ENCODE results near the gene NSUN7. TPM values are rescaled to one million over a fixed set of nuclear protein-coding genes. Genes with fewer than 3 reads are reported as not detected.
A peak's percentile ranks its signal among the peaks of the same experiment; 100 is the strongest.

NSUN7 gene
- total RNA-seq, 2 donors from 2014 or later = 4.5 to 6.7 TPM

GRCh38 chr4:40846532-40846931, 96.8 kb downstream of the NSUN7 start:
- H3K27me3 Mint-ChIP-seq (ENCODE audit: low read depth) = peaks cover 14% of the 10 kb centered on the region
- H3K9me3 Mint-ChIP-seq = no peaks in the 10 kb centered on the region
- H3K27ac Mint-ChIP-seq = no peak overlapping the region
- ATAC-seq (replicated peaks in 1 of 2) = no peak
- no peak for DNase-seq
- no peak overlapping the region for H3K4me3 Mint-ChIP-seq
- no peaks in the 10 kb centered on the region for H3K36me3 Mint-ChIP-seq (ENCODE audit: insufficient read depth in 2 of 2)
- H3K4me1 Mint-ChIP-seq (ENCODE audit: low read depth) = no peaks in the 10 kb centered on the region

- H3K27me3 Mint-ChIP-seq (ENCODE audit: low read depth) = peaks cover 17% of the 10 kb centered on the region
- H3K9me3 Mint-ChIP-seq = no peaks in the 10 kb centered on the region
- no peak for DNase-seq
- H3K36me3 Mint-ChIP-seq (ENCODE audit: insufficient read depth in 2 of 2) = no peaks in the 10 kb centered on the region
- no peak for ATAC-seq (replicated peaks in 1 of 2)
- H3K4me1 Mint-ChIP-seq (ENCODE audit: low read depth) = no peaks in the 10 kb centered on the region
- H3K27ac Mint-ChIP-seq = no peak overlapping the region
- H3K4me3 Mint-ChIP-seq = no peak overlapping the region
Observed at GRCh38 chr4:40848251-40848650, 98.5 kb downstream of the NSUN7 start.

GRCh38 chr4:40848940-40849339, 99.2 kb downstream of the NSUN7 start:
- Mint-ChIP-seq H3K36me3 (ENCODE audit: insufficient read depth in 2 of 2) (no peaks in the 10 kb centered on the region), H3K27ac (no peak overlapping the region), H3K27me3 (ENCODE audit: low read depth) (peaks cover 22% of the 10 kb centered on the region), H3K4me3 (no peak overlapping the region), H3K9me3 (no peaks in the 10 kb centered on the region), H3K4me1 (ENCODE audit: low read depth) (no peaks in the 10 kb centered on the region)
- ATAC-seq (replicated peaks in 1 of 2) (no peak), DNase-seq (no peak)

GRCh38 chr4:40850496-40850895, 100.7 kb downstream of the NSUN7 start:
- Mint-ChIP-seq H3K27me3 (ENCODE audit: low read depth) (peaks cover 35% of the 10 kb centered on the region), H3K27ac (no peak overlapping the region), H3K4me3 (no peak overlapping the region), H3K4me1 (ENCODE audit: low read depth) (no peaks in the 10 kb centered on the region), H3K9me3 (no peaks in the 10 kb centered on the region), H3K36me3 (ENCODE audit: insufficient read depth in 2 of 2) (no peaks in the 10 kb centered on the region)
- no peak for ATAC-seq (replicated peaks in 1 of 2)
- DNase-seq = no peak

- Mint-ChIP-seq H3K36me3 (ENCODE audit: insufficient read depth in 2 of 2) (no peaks in the 10 kb centered on the region), H3K9me3 (no peaks in the 10 kb centered on the region), H3K27ac (no peak overlapping the region), H3K4me1 (ENCODE audit: low read depth) (peaks cover 16% of the 10 kb centered on the region), H3K27me3 (ENCODE audit: low read depth) (peaks cover 73% of the 10 kb centered on the region), H3K4me3 (peak overlapping the region; percentile 88 to 91)
- DNase-seq (no peak), ATAC-seq (replicated peaks in 1 of 2) (no peak)
Observed at GRCh38 chr4:40856277-40856839, 106.6 kb downstream of the NSUN7 start.

- peak; percentile 74 to 76 for DNase-seq
- Mint-ChIP-seq H3K4me1 (ENCODE audit: low read depth) (peaks cover 16% of the 10 kb centered on the region), H3K36me3 (ENCODE audit: insufficient read depth in 2 of 2) (no peaks in the 10 kb centered on the region), H3K4me3 (peak overlapping the region; percentile 88 to 91), H3K27me3 (ENCODE audit: low read depth) (peaks cover 73% of the 10 kb centered on the region), H3K27ac (no peak overlapping the region), H3K9me3 (no peaks in the 10 kb centered on the region)
- ATAC-seq (replicated peaks in 1 of 2) = peak; percentile 99
Observed at GRCh38 chr4:40856840-40857362, 107.1 kb downstream of the NSUN7 start.

GRCh38 chr4:40857956-40858355, 108.2 kb downstream of the NSUN7 start:
- Mint-ChIP-seq H3K4me3 (no peak overlapping the region), H3K27me3 (ENCODE audit: low read depth) (peaks cover 68% of the 10 kb centered on the region), H3K4me1 (ENCODE audit: low read depth) (peaks cover 16% of the 10 kb centered on the region), H3K9me3 (no peaks in the 10 kb centered on the region), H3K27ac (no peak overlapping the region), H3K36me3 (ENCODE audit: insufficient read depth in 2 of 2) (no peaks in the 10 kb centered on the region)
- no peak for DNase-seq
- no peak for ATAC-seq (replicated peaks in 1 of 2)

GRCh38 chr4:40858962-40859361, 109.2 kb downstream of the NSUN7 start:
- DNase-seq (no peak), ATAC-seq (replicated peaks in 1 of 2) (no peak)
- H3K27ac Mint-ChIP-seq = no peak overlapping the region
- no peaks in the 10 kb centered on the region for H3K36me3 Mint-ChIP-seq (ENCODE audit: insufficient read depth in 2 of 2)
- no peak overlapping the region for H3K4me3 Mint-ChIP-seq
- no peaks in the 10 kb centered on the region for H3K9me3 Mint-ChIP-seq
- H3K27me3 Mint-ChIP-seq (ENCODE audit: low read depth) = peaks cover 58% of the 10 kb centered on the region
- H3K4me1 Mint-ChIP-seq (ENCODE audit: low read depth) = peaks cover 16% of the 10 kb centered on the region

Other genes starting within 250 kb of the NSUN7 start
- gene RBM47, start 120.1 kb upstream of the NSUN7 start, total RNA-seq = 10 to 100 TPM; 10.9 to 12.0 TPM

All from activated T-cell treated with anti-CD3 and anti-CD28 coated beads, Interleukin-2, amount 50 U/mL, for 72 hours (primary cell).